NCI-H82 treated with DMSO at 0.1 percent for 48 hours (cell line): ENCODE data around the gene WNT4.

Source experiments
- DNase-seq: peaks from one replicate; lab custom pipeline; 2025; ENCODE audit not compliant: unreplicated experiment; lab: John Stamatoyannopoulos, UW

The WNT4 gene

GRCh38 chr1:22164841-22165808, 22.2 kb upstream of the WNT4 start:
- DNase-seq = no peak

- DNase-seq = no peak
Measured at GRCh38 chr1:22163564-22163963, 20.7 kb upstream of the WNT4 start.

- DNase-seq = no peak
Measured at GRCh38 chr1:22163137-22163536, 20.2 kb upstream of the WNT4 start.

- no peak for DNase-seq
Measured at GRCh38 chr1:22159891-22160290, 17.0 kb upstream of the WNT4 start.

- no peak for DNase-seq
Measured at GRCh38 chr1:22158654-22159053, 15.8 kb upstream of the WNT4 start.

GRCh38 chr1:22157359-22157966, 14.6 kb upstream of the WNT4 start:
- no peak for DNase-seq

- DNase-seq = no peak
Measured at GRCh38 chr1:22155517-22155916, 12.6 kb upstream of the WNT4 start.

GRCh38 chr1:22154626-22155025, 11.7 kb upstream of the WNT4 start:
- no peak for DNase-seq

- DNase-seq = no peak
Measured at GRCh38 chr1:22153660-22154437, 11.0 kb upstream of the WNT4 start.

- no peak for DNase-seq
Measured at GRCh38 chr1:22150923-22151322, 8.0 kb upstream of the WNT4 start.

GRCh38 chr1:22142315-22143064, 407 bp downstream of the WNT4 start:
- DNase-seq = no peak

- no peak for DNase-seq
Measured at GRCh38 chr1:22141554-22142314, 1.2 kb downstream of the WNT4 start.

GRCh38 chr1:22140694-22141093, 2.2 kb downstream of the WNT4 start:
- no peak for DNase-seq

- no peak for DNase-seq
Measured at GRCh38 chr1:22139817-22140216, 3.1 kb downstream of the WNT4 start.

GRCh38 chr1:22139066-22139594, 3.8 kb downstream of the WNT4 start:
- no peak for DNase-seq

GRCh38 chr1:22137004-22137720, 5.7 kb downstream of the WNT4 start:
- DNase-seq = no peak

- DNase-seq = no peak
Measured at GRCh38 chr1:22133931-22134324, 9.0 kb downstream of the WNT4 start.

GRCh38 chr1:22133247-22133930, 9.5 kb downstream of the WNT4 start:
- DNase-seq = no peak
